ENCODE results near the gene PSMC3. TPM values are rescaled to one million over a fixed set of nuclear protein-coding genes. Genes with fewer than 3 reads are reported as not detected.

The PSMC3 gene
- total and polyA plus RNA-seq, 2 of the 13 experiments (the other 11 are each of a cell fraction or from before 2014, with no cell fraction given), result 75.8 to 214 TPM

GRCh38 chr11:47426062-47426956, at the start of gene PSMC3 (continued):
- TF ChIP-seq GZF1 (CRISPR knock-in tag; IDR thresholded peaks at IDR 0.05) (0 out of 2 replicates have a peak, but pooled peaks have one; percentile 35), ZNF687 (CRISPR knock-in tag; IDR thresholded peaks at IDR 0.05) (peak; percentile 50), EP300 (IDR thresholded peaks at IDR 0.05; ENCODE audit: low read depth in 2 of 2, low read length in 2 of 2) (peak in 1 of 2 experiments; percentile 46; a peak in 2 of 4 replicates), EP300 (CRISPR knock-in tag; IDR thresholded peaks at IDR 0.05; ENCODE audit: borderline replicate concordance) (no peak), ZNF263 (CRISPR knock-in tag; IDR thresholded peaks at IDR 0.05) (0 out of 2 replicates have a peak, but pooled peaks have one; percentile 2), SALL2 (CRISPR knock-in tag; IDR thresholded peaks at IDR 0.05) (peak; percentile 68), SAP130 (CRISPR knock-in tag; IDR thresholded peaks at IDR 0.05; ENCODE audit: low read depth) (peak; percentile 73), ZNF644 (CRISPR knock-in tag; IDR thresholded peaks at IDR 0.05; ENCODE audit: low read depth) (0 out of 2 replicates have a peak, but pooled peaks have one; percentile 51), HNRNPUL1 (IDR thresholded peaks at IDR 0.05; ENCODE audit: low read depth, low read length) (no peak), ZMYM3 (CRISPR knock-in tag; IDR thresholded peaks at IDR 0.05) (peak; percentile 28; the same call in 1 of the 2 replicates), ZNF629 (CRISPR knock-in tag; conservative IDR thresholded peaks at IDR 0.05) (0 out of 2 replicates have a peak, but pooled peaks have one; percentile 7), TCF12 (IDR thresholded peaks at IDR 0.05) (no peak), TCF12 (CRISPR knock-in tag; IDR thresholded peaks at IDR 0.05) (0 out of 2 replicates have a peak, but pooled peaks have one; percentile 36), IKZF4 (CRISPR knock-in tag; IDR thresholded peaks at IDR 0.05; ENCODE audit: borderline replicate concordance, low read depth, not compliant biosample characterization) (no peak), THAP11 (CRISPR knock-in tag; IDR thresholded peaks at IDR 0.05) (peak; percentile 98), ARHGAP35 (CRISPR knock-in tag; IDR thresholded peaks at IDR 0.05; ENCODE audit: borderline replicate concordance) (no peak), ZNF768 (CRISPR knock-in tag; IDR thresholded peaks at IDR 0.05) (peak; percentile 53; the same call in 1 of the 2 replicates), ZNF747 (CRISPR knock-in tag; IDR thresholded peaks at IDR 0.05; ENCODE audit: borderline replicate concordance) (no peak)
- TF ChIP-seq, protein P1, sequence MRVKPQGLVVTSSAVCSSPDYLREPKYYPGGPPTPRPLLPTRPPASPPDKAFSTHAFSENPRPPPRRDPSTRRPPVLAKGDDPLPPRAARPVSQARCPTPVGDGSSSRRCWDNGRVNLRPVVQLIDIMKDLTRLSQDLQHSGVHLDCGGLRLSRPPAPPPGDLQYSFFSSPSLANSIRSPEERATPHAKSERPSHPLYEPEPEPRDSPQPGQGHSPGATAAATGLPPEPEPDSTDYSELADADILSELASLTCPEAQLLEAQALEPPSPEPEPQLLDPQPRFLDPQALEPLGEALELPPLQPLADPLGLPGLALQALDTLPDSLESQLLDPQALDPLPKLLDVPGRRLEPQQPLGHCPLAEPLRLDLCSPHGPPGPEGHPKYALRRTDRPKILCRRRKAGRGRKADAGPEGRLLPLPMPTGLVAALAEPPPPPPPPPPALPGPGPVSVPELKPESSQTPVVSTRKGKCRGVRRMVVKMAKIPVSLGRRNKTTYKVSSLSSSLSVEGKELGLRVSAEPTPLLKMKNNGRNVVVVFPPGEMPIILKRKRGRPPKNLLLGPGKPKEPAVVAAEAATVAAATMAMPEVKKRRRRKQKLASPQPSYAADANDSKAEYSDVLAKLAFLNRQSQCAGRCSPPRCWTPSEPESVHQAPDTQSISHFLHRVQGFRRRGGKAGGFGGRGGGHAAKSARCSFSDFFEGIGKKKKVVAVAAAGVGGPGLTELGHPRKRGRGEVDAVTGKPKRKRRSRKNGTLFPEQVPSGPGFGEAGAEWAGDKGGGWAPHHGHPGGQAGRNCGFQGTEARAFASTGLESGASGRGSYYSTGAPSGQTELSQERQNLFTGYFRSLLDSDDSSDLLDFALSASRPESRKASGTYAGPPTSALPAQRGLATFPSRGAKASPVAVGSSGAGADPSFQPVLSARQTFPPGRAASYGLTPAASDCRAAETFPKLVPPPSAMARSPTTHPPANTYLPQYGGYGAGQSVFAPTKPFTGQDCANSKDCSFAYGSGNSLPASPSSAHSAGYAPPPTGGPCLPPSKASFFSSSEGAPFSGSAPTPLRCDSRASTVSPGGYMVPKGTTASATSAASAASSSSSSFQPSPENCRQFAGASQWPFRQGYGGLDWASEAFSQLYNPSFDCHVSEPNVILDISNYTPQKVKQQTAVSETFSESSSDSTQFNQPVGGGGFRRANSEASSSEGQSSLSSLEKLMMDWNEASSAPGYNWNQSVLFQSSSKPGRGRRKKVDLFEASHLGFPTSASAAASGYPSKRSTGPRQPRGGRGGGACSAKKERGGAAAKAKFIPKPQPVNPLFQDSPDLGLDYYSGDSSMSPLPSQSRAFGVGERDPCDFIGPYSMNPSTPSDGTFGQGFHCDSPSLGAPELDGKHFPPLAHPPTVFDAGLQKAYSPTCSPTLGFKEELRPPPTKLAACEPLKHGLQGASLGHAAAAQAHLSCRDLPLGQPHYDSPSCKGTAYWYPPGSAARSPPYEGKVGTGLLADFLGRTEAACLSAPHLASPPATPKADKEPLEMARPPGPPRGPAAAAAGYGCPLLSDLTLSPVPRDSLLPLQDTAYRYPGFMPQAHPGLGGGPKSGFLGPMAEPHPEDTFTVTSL (CRISPR knock-in tag; IDR thresholded peaks at IDR 0.05; ENCODE audit: borderline replicate concordance), result peak; percentile 53; the same call in 1 of the 2 replicates
